HepG2 (cell line): Measurements from ENCODE around the gene SEPTIN10. TPM values are rescaled to one million over a fixed set of nuclear protein-coding genes. Genes with fewer than 3 reads are reported as not detected.

Source experiments
- ZBTB20 ChIP-seq: sonication (generic); formaldehyde crosslinking; IDR thresholded peaks from 2 replicates; pipeline ENCODE4 v1.8.1; 2023; ENCODE audit warnings: missing genetic modification reagents, low read depth, mild to moderate bottlenecking, borderline replicate concordance
- ZNF296 ChIP-seq: sonication (generic); formaldehyde crosslinking; conservative IDR thresholded peaks from 2 replicates; pipeline ENCODE4 v1.5.0; 2020; ENCODE audit warnings: mild to moderate bottlenecking, missing genetic modification reagents
- polyA plus RNA-seq, 8 experiments: library from polyadenylated mRNA; depleted of rRNA in 3 of 8; stranded (reverse) in 7 of 8; unstranded in 1 of 8; fragments of >200 nt; fragmentation: Illumina TruSeq in 4 of 8; extraction: Trizol in 4 of 8; gene quantifications; 2 replicates each; pipeline versions ENCODE4 v1.2.1 to v1.2.3, GENCODE V29; 2011 to 2016; ENCODE audit warnings: low read depth in 4 of 8, missing spikeins in 1 of 8, mixed read lengths in 1 of 8; ENCODE audit not compliant: insufficient read depth in 1 of 8
- total RNA-seq, 5 experiments: library from RNA; depleted of rRNA; stranded (reverse); fragments of >200 nt; fragmentation: Illumina TruSeq; extraction: Trizol; gene quantifications; 2 replicates each; pipeline ENCODE4 v1.2.3, GENCODE V29; 2016; ENCODE audit warnings: low read depth in 1 of 5
- TF ChIP-seq, protein P1 (sequence below): sonication (generic); formaldehyde crosslinking; IDR thresholded peaks from 2 replicates; pipeline ENCODE4 v1.5.1; 2020; ENCODE audit warnings: mild to moderate bottlenecking, missing genetic modification reagents
- TF ChIP-seq, protein P2 (sequence below): sonication (generic); formaldehyde crosslinking; IDR thresholded peaks from 2 replicates; pipeline ENCODE4 v1.4.0; 2020; ENCODE audit warnings: mild to moderate bottlenecking, low read depth, missing genetic modification reagents
- TF ChIP-seq, protein P3 (sequence below): IDR thresholded peaks from 2 replicates; pipeline ENCODE4 v1.6.1; 2016; ENCODE audit warnings: low read depth, missing genetic modification reagents, missing compliant biosample characterization
- TF ChIP-seq, protein P4 (sequence below): sonication (generic); formaldehyde crosslinking; IDR thresholded peaks from 2 replicates; pipeline ENCODE4 v1.5.0; 2020; ENCODE audit warnings: missing genetic modification reagents, mild to moderate bottlenecking, borderline replicate concordance

Gene SEPTIN10
- total and polyA plus RNA-seq, 2 of the 13 experiments (the other 11 are each of a cell fraction or from before 2014, with no cell fraction given) = 45.8 to 67.5 TPM

DNA sequence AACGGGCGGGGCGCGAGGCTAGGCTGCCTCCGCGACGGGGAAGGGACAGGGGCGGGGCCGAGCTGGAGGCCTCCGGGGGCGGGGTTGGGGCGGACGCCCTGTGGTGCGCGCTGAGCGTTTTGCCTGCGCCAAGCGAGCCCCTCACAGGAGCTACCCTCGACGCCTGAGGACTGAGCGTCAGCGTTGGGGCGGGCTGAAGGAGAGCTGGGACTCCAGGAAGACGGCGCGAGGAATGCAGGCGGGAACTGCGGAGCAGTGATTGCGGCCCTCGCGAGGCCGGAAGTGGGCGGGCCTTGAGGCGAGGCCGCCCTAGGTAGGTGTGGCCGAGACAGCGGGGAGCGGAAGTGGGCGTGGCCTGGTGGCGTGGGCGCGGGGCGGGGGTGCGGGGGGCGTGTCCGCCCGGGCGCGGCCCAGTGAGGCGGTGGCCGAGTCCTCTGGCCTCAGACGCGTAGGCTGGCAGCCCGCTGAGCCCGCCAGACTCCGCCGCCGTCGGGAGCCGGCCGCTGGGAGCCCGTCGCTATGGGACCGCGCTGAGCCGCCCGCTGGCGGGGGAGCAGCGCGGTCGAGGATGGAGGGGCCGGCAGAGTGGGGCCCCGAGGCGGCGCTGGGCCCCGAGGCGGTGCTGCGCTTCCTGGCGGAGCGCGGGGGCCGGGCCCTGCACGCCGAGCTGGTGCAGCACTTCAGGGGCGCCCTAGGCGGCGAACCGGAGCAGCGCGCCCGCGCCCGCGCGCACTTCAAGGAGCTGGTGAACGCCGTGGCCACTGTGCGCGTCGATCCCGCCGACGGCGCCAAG, at the start of gene SEPTIN10, which contains the start of gene SOWAHC (continued):
- TF ChIP-seq, protein P1, sequence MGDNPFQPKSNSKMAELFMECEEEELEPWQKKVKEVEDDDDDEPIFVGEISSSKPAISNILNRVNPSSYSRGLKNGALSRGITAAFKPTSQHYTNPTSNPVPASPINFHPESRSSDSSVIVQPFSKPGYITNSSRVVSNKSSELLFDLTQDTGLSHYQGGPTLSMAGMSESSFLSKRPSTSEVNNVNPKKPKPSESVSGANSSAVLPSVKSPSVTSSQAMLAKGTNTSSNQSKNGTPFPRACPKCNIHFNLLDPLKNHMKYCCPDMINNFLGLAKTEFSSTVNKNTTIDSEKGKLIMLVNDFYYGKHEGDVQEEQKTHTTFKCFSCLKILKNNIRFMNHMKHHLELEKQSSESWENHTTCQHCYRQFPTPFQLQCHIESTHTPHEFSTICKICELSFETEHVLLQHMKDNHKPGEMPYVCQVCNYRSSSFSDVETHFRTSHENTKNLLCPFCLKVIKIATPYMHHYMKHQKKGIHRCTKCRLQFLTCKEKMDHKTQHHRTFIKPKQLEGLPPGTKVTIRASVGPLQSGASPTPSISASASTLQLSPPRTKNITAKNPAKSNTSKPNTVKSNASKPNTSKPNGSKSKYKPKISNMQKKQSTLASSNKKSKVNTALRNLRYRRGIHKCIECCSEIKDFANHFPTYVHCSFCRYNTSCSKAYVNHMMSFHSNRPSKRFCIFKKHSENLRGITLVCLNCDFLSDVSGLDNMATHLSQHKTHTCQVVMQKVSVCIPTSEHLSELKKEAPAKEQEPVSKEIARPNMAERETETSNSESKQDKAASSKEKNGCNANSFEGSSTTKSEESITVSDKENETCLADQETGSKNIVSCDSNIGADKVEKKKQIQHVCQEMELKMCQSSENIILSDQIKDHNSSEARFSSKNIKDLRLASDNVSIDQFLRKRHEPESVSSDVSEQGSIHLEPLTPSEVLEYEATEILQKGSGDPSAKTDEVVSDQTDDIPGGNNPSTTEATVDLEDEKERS (CRISPR knock-in tag) = 0 out of 2 replicates have a peak, but pooled peaks have one; percentile 45
- TF ChIP-seq, protein P2, sequence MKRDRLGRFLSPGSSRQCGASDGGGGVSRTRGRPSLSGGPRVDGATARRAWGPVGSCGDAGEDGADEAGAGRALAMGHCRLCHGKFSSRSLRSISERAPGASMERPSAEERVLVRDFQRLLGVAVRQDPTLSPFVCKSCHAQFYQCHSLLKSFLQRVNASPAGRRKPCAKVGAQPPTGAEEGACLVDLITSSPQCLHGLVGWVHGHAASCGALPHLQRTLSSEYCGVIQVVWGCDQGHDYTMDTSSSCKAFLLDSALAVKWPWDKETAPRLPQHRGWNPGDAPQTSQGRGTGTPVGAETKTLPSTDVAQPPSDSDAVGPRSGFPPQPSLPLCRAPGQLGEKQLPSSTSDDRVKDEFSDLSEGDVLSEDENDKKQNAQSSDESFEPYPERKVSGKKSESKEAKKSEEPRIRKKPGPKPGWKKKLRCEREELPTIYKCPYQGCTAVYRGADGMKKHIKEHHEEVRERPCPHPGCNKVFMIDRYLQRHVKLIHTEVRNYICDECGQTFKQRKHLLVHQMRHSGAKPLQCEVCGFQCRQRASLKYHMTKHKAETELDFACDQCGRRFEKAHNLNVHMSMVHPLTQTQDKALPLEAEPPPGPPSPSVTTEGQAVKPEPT = peak; percentile 49; the same call in 1 of the 2 replicates
- TF ChIP-seq ZNF296 = no peak
- TF ChIP-seq, protein P3, sequence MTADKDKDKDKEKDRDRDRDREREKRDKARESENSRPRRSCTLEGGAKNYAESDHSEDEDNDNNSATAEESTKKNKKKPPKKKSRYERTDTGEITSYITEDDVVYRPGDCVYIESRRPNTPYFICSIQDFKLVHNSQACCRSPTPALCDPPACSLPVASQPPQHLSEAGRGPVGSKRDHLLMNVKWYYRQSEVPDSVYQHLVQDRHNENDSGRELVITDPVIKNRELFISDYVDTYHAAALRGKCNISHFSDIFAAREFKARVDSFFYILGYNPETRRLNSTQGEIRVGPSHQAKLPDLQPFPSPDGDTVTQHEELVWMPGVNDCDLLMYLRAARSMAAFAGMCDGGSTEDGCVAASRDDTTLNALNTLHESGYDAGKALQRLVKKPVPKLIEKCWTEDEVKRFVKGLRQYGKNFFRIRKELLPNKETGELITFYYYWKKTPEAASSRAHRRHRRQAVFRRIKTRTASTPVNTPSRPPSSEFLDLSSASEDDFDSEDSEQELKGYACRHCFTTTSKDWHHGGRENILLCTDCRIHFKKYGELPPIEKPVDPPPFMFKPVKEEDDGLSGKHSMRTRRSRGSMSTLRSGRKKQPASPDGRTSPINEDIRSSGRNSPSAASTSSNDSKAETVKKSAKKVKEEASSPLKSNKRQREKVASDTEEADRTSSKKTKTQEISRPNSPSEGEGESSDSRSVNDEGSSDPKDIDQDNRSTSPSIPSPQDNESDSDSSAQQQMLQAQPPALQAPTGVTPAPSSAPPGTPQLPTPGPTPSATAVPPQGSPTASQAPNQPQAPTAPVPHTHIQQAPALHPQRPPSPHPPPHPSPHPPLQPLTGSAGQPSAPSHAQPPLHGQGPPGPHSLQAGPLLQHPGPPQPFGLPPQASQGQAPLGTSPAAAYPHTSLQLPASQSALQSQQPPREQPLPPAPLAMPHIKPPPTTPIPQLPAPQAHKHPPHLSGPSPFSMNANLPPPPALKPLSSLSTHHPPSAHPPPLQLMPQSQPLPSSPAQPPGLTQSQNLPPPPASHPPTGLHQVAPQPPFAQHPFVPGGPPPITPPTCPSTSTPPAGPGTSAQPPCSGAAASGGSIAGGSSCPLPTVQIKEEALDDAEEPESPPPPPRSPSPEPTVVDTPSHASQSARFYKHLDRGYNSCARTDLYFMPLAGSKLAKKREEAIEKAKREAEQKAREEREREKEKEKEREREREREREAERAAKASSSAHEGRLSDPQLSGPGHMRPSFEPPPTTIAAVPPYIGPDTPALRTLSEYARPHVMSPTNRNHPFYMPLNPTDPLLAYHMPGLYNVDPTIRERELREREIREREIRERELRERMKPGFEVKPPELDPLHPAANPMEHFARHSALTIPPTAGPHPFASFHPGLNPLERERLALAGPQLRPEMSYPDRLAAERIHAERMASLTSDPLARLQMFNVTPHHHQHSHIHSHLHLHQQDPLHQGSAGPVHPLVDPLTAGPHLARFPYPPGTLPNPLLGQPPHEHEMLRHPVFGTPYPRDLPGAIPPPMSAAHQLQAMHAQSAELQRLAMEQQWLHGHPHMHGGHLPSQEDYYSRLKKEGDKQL (CRISPR knock-in tag) = peak; percentile 82; the same call in 1 of the 2 replicates
- peak; percentile 86; the same call in 1 of the 2 replicates for TF ChIP-seq ZBTB20 (CRISPR knock-in tag)
- TF ChIP-seq, protein P4, sequence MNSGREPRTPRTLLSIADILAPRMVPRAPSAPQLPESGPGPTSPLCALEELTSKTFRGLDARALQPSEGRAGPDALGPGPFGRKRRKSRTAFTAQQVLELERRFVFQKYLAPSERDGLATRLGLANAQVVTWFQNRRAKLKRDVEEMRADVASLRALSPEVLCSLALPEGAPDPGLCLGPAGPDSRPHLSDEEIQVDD (CRISPR knock-in tag) = peak; percentile 93
